Transverse colon (tissue), 4 donors: ENCODE measurements around the gene HP1BP3. TPM values are rescaled to one million over a fixed set of nuclear protein-coding genes. Genes with fewer than 3 reads are reported as not detected.

Source experiments
- DNase-seq: peaks from one replicate; pipeline ENCODE4 v3.0.0-alpha.2; 2019
- H3K27ac ChIP-seq, 4 donors: fragments of 200-600 bp; sonication (generic); 2 replicates each; pipeline ENCODE4 v1.5.1; 2016 to 2018; ENCODE audit warnings: inconsistent platforms in 4 of 4
- H3K27me3 ChIP-seq: fragments of 200-600 bp; sonication (generic); 2 replicates; pipeline ENCODE4 v1.5.1; 2017; ENCODE audit warnings: inconsistent platforms
- H3K36me3 ChIP-seq, 4 donors: fragments of 200-600 bp; sonication (generic); 2 replicates each; pipeline ENCODE4 v1.5.1; 2017 to 2019; ENCODE audit warnings: inconsistent platforms in 4 of 4
- H3K4me1 ChIP-seq, 4 donors: fragments of 200-600 bp; sonication (generic); 2 replicates each; pipeline ENCODE4 v1.5.1; 2017 to 2020; ENCODE audit warnings: inconsistent platforms in 4 of 4
- H3K4me3 ChIP-seq, 4 donors: fragments of 200-600 bp; sonication (generic); 1 replicate in 1 of 4; 2 replicates in 3 of 4; pipeline versions ENCODE4 v1.5.1 to v1.6.1; 2017 to 2019; ENCODE audit warnings: inconsistent platforms in 4 of 4
- H3K9me3 ChIP-seq, 2 donors: fragments of 200-600 bp; sonication (generic); 2 replicates each; pipeline ENCODE4 v1.5.1; 2017 to 2019; ENCODE audit warnings: inconsistent platforms in 2 of 2
- EP300 ChIP-seq: sonication (generic); formaldehyde crosslinking; IDR thresholded peaks from one replicate; pipeline ENCODE4 v1.6.1; 2017; ENCODE audit warnings: antibody characterized with exemption, low read depth
- POLR2A ChIP-seq: fragments of 450-650 bp; IDR thresholded peaks from one replicate; pipeline ENCODE4 v1.6.1; 2016; ENCODE audit warnings: antibody characterized with exemption, mild to moderate bottlenecking, moderate library complexity
- POLR2AphosphoS5 ChIP-seq, 3 donors: sonication (generic); formaldehyde crosslinking; IDR thresholded peaks; one replicate each; pipeline ENCODE4 v1.6.1; 2016; ENCODE audit warnings: antibody characterized with exemption in 3 of 3
- WGBS, 2 donors: methylation state at CpG; one replicate each; pipeline ENCODE4 v1.1.5; 2018; ENCODE audit warnings: low coverage in 1 of 2; 5-methylcytosine and 5-hydroxymethylcytosine counted together
- in situ Hi-C, 4 donors: fragments of 200-750 bp; cut with MboI; loops; one replicate each; pipeline versions ENCODE4 v1.15.0 to v1.15.1; 2017; ENCODE audit warnings: low sequenced_read_pairs in 3 of 4, low pct_ligation_motif_present in 1 of 4, low pct_unique_long_range_greater_than_20kb in 1 of 4
- intact Hi-C: fragments of 100-400 bp; cut with DNase I; formaldehyde crosslinking; loops from one replicate; pipeline ENCODE4 v1.15.1; 2023; ENCODE audit warnings: low total_unique reads
- total RNA-seq, 4 donors: library from RNA; depleted of rRNA; stranded (reverse); fragments of >200 nt; gene quantifications; one replicate each; pipeline ENCODE4 v1.1.0, GENCODE V29; 2016
- TF ChIP-seq, protein P1 (sequence below), 5 experiments: fragments of 200-600 bp in 3 of 5; fragments of 450-650 bp in 2 of 5; sonication (generic) in 3 of 5; IDR thresholded peaks; 1 replicate in 2 of 5; 2 replicates in 3 of 5; pipeline ENCODE4 v1.5.1; 2016 to 2017; ENCODE audit warnings: antibody characterized with exemption in 5 of 5, inconsistent platforms in 3 of 5, mild to moderate bottlenecking in 2 of 5, moderate library complexity in 1 of 5

Gene HP1BP3
- total RNA-seq, 4 donors from 2014 or later: 143 to 272 (median 197) TPM

DNA sequence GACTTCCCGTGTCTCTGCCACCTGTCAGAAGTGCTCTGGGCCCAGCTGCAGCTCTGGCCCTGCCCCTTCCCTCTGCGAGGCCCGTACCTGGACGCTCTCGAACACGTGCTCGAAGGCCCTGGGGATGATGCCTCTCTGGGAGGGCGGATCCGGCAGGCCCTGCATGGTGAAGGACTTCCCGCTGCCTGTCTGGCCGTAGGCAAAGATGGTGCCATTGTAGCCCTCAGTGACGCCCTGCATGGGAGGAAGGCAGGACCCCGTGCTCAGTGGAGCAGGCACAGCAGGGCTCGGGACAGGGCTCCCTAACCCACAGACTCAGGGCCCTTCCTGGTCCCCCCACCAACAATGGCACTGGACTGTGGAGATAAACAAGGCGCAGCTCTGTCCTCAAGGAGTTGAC is 71.7 kb downstream of the HP1BP3 start:
- TF ChIP-seq, protein P1, sequence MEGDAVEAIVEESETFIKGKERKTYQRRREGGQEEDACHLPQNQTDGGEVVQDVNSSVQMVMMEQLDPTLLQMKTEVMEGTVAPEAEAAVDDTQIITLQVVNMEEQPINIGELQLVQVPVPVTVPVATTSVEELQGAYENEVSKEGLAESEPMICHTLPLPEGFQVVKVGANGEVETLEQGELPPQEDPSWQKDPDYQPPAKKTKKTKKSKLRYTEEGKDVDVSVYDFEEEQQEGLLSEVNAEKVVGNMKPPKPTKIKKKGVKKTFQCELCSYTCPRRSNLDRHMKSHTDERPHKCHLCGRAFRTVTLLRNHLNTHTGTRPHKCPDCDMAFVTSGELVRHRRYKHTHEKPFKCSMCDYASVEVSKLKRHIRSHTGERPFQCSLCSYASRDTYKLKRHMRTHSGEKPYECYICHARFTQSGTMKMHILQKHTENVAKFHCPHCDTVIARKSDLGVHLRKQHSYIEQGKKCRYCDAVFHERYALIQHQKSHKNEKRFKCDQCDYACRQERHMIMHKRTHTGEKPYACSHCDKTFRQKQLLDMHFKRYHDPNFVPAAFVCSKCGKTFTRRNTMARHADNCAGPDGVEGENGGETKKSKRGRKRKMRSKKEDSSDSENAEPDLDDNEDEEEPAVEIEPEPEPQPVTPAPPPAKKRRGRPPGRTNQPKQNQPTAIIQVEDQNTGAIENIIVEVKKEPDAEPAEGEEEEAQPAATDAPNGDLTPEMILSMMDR (IDR thresholded peaks at IDR 0.05): no peak
- TF ChIP-seq POLR2AphosphoS5 (IDR thresholded peaks at IDR 0.05) (no peak), POLR2A (no peak), EP300 (no peak)
- intact Hi-C loops: no loop called here
- H3K4me1 ChIP-seq: peaks cover 2 to 16% (median 9%) of the 10 kb centered on the region in 4 donors
- no peak overlapping the region for H3K4me3 ChIP-seq
- DNase-seq: no peak
- in situ Hi-C loops: no loop called here
- H3K36me3 ChIP-seq: no peaks in the 10 kb centered on the region
- no peaks in the 10 kb centered on the region for H3K9me3 ChIP-seq
- no peak overlapping the region for H3K27ac ChIP-seq
- WGBS, 2 donors: 60 to 90% methylated on average over 2 to 12 of the region's 15 CpGs
- peaks cover 37% of the 10 kb centered on the region for H3K27me3 ChIP-seq

DNA sequence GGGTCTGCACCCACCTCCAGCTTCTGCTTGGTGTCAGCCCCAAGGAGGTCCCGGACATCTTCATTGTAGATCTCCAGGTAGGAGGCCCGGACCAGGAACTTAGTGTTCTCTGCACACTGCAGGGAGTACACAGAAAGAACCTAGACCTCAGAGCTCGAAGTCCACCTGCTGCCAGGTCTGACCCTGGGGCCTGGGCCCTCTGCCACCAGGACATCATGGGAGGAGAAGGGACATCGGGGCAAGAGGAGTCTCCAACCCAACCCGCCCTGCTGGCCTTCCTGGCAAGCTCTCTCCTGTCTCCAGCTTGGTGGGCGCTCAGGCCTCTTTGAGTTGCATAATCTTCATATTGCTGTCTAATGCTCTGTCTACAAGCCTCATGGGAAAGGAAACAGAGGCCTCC is 73.7 kb downstream of the HP1BP3 start:
- Histone ChIP-seq H3K27me3 (peaks cover 31% of the 10 kb centered on the region), H3K27ac (no peak overlapping the region), H3K4me3 (no peak overlapping the region), H3K4me1 (peaks cover 2 to 14% (median 9%) of the 10 kb centered on the region in 4 donors), H3K9me3 (no peaks in the 10 kb centered on the region), H3K36me3 (no peaks in the 10 kb centered on the region)
- intact Hi-C loops: no loop called here
- DNase-seq: no peak
- 70 to 85% methylated on average over 2 to 6 of the region's 6 CpGs for WGBS, 2 donors
- TF ChIP-seq, protein P1 (IDR thresholded peaks at IDR 0.05): no peak
- TF ChIP-seq POLR2A (no peak), POLR2AphosphoS5 (IDR thresholded peaks at IDR 0.05) (no peak), EP300 (no peak)
- in situ Hi-C loops: no loop called here

DNA sequence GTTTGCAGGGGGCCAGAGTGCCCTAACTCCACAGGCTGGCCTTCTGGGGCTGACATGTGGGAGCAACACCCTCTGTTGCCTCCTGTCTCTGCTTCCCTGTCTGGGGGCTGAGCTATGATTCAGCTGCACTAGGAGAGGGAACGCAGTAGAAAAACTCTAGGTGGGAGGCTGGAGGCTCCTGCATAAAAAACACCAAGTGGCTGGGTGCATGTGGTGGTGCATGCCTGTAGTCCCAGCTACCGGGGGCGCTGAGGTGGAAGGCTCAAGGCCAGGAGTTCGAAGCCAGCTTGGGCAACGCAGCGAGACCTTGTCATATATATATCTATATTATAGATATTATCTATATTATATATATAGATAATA is 74.9 kb downstream of the HP1BP3 start:
- Histone ChIP-seq H3K4me3 (no peak overlapping the region), H3K9me3 (no peaks in the 10 kb centered on the region), H3K27me3 (peaks cover 22% of the 10 kb centered on the region), H3K27ac (no peak overlapping the region), H3K36me3 (no peaks in the 10 kb centered on the region), H3K4me1 (peaks cover under 1 to 4% (median 2%) of the 10 kb centered on the region in 4 donors)
- TF ChIP-seq POLR2A (no peak), EP300 (no peak), POLR2AphosphoS5 (IDR thresholded peaks at IDR 0.05) (no peak)
- TF ChIP-seq, protein P1 (IDR thresholded peaks at IDR 0.05): no peak
- intact Hi-C loops (no loop called here), in situ Hi-C loops (no loop called here)
- no peak for DNase-seq
- 89% methylated on average over 6 of the region's 6 CpGs; no CpG with 5 or more reads in 1 of the 2 donors for WGBS, 2 donors

DNA sequence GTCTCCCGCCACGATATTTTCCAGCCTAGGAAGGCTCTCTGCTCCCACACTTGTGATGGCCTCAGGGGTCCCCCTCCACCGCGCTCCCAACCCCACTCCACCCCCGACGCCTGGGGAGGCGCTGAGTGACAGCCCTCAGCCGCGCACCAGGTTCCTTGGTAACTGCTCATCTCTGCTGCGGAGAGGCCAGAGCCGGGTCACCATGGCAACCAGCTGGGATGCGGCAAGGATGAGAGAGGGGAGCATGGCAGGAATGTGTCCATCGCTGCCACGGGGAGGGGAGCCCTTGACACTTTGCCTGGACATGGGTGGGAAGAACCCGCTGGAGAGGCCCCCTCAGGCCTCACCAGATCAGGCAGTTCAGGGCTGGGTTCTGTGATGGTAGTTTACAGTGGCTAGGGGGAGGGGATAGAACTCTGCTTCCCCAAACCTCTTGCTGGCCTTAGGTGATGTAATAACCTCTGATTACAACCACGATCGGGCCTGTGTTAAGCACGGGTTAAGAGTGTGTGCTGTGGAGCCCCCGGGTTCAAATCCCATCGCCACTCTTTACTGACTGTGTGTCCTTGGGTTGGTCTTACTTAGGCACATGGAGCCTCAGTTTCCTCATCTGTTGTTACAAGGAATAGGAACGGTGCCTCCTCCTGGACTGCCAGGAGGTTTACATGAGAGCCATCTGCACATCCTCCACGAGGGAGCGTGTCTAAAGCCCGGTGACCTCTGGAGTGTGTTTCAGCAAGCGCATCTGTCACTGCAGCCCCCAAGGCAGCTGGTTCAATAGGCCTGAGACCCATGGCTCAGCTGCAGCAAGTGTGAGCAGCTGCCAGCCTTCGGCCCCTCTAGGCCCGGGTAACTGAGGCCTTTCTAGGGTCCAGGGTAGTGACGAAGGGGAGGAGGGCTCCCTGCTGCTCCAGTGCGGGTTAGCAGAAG is 75.6 kb downstream of the HP1BP3 start:
- no peaks in the 10 kb centered on the region for H3K36me3 ChIP-seq
- TF ChIP-seq EP300 (no peak), POLR2AphosphoS5 (IDR thresholded peaks at IDR 0.05) (no peak), POLR2A (no peak)
- TF ChIP-seq, protein P1 (IDR thresholded peaks at IDR 0.05): no peak
- intact Hi-C loops (no loop called here), in situ Hi-C loops (no loop called here)
- H3K27ac ChIP-seq: no peak overlapping the region
- DNase-seq: no peak
- H3K27me3 ChIP-seq: peaks cover 16% of the 10 kb centered on the region
- no peaks in the 10 kb centered on the region for H3K9me3 ChIP-seq
- H3K4me1 ChIP-seq: no peaks in the 10 kb centered on the region
- no peak overlapping the region for H3K4me3 ChIP-seq
- 80% methylated on average over 28 of the region's 29 CpGs; no CpG with 5 or more reads in 1 of the 2 donors for WGBS, 2 donors
